Head of caudate nucleus (tissue), 42 donors: ENCODE results near the gene IFT20.
"Not testable (repeated sequence)": the region's sequence is repeated elsewhere in the genome, so short reads cannot be mapped to it uniquely, and the experiment has no call there.

ENCODE experiments used
- DNase-seq, 42 donors: peaks; one replicate each; pipeline versions ENCODE4 v3.0.0 to v3.0.0-alpha.2; 2020 to 2021; ENCODE audit warnings: mixed read lengths in 7 of 42
- intact Hi-C: fragments of 100-400 bp; cut with DNase I; formaldehyde crosslinking; loops from one replicate; pipeline ENCODE4 v1.15.0; 2022

The IFT20 gene

DNA sequence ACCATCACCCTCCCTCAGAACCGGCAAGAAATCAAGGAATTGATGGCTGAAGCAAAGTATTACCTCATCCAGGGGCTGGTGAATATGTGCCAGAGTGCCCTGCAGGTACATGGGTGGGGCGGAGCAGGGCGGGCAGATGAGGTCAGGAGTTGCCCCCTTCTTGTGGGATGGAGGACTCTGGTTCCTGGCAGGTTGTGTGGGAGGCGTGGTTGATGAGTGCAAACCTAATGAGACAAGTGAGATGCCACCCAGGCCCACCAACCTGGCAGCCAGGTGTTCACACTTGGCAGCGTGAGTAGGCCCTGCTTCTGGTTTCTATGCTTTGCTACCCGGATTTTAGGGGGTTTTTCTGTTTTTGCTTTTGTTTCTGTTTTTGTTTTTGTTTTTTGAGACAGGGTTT, 5.1 kb upstream of the IFT20 start:
- DNase-seq: peak in 15 of 42 donors; percentile 8 to 65 (median 32)
- intact Hi-C loops: no loop called here

DNA sequence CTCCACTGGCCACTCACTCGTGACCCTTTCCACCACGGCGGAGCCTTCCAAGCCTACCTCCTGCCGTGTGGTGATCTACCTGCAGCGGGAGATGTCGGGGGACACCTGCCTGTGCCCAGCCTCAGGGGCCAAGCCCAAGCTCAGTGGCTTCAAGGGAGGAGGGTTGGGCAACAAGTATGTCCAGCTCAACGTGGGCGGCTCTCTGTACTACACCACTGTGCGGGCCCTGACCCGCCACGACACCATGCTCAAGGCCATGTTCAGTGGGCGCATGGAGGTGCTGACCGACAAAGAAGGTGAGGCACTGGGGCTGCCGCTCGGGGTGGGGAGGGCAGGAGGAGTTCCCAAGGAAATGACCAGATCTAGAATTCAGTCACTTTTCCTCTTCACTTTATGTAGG, 4.2 kb upstream of the IFT20 start:
- no peak for DNase-seq
- intact Hi-C loops: no loop called here

DNA sequence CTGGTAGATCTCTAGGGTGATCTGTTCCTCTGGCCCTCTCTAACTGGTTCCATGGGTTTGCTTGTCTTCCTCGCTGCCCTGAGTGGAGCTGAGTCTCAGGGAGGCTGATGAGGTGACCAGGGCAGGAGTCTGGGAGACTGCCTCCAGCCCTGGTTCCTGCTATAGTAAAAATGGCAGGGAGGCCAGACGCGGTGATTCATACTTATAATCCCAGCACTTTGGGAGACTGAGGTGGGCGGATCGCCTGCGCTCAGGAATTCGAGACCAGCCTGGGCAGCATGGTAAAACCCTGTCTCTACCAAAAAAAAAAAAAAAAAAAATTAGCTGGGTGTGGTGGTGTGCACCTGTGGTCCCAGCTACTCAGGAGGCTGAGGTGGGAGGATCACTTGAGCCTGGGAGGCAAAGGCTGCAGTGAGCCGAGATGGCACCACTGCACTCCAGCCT, 3.5 kb upstream of the IFT20 start:
- intact Hi-C loops, DNase-seq: not testable (repeated sequence)

DNA sequence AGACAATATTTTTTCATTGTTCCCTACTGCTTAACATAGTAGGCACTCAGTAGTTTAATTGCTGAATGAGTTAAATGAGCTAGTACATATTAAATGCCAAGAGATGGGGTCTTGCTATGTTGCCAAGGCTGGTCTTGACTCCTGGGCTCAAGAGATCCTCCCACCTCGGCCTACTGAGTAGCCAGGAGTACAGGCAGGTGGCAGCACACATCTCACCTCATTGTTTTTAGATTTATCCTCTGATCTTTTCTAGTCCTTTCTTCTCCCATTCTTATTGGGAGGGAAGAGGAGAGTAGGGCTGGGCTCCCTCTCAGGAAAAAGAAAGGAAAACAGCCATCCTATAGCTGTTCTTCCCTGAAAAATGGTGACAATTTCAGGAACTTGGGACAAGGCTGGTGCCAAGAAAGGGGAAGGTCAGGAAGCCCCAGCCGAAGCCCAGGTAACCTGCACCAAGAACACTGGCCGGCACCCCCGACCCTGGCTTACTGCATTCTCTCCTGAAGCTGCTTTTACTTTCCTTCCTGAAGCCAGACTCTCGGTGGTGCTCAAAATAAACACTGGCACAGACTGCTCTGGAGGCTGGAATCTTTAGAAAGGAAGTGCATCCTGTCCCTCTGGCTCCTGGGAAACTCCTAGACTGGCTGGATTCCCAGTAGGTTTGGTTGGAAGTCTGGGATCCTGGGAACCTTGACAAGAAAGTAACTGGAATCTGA, 2.9 kb upstream of the IFT20 start:
- DNase-seq: no peak

DNA sequence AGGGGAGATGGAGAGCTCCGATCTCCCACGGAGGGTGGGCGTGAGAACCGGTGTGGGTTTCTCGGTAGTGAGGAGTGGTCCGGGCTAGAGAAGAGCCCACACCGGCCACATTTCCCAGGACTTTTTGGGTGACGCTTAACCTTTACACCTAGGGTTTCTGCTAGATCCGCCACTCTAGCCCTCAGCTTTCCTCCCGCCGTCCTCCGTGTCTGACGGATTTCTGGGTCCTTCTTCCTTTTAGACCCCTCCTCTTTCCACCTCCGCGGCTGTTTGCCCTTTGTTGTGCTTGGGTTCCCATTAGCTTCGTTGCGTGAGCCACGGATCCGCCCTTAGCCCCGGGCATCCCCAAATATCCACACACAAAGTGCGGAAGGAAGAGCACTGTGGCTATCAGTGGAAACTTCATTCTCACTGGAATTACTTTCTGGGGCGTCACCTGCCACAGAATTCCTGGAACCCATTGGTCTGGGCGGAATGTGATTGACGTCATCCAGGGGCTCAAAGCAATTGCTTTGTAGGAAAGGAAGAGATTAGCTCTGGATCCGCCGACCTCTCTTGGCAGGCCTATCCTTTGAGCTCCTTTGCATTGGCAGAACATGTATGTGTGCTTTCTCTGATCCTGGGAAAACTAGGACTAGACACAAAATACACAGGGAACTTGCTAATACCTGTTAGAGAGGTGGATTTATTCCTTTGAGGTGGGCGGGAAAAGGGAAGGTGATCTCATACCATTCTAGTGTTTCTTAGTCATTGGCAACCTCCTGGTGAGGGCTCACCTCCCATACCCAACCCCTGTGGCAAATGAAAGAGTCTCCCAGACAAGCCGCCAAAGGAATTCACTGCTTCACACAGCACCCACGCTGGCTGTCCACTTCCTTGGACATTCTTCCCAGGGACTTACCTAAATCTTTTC, 943 bp upstream of the IFT20 start:
- peak in 37 of 42 donors; percentile 8 to 79 (median 49) for DNase-seq
- intact Hi-C loops: loop anchor here (1.0 kb wide), 1 partner anchor 21 kb away; the partner anchor contains the start of gene POLDIP2

More for the DNA sequence above, 2.9 kb upstream of the IFT20 start:
- intact Hi-C loops: no loop called here

DNA sequence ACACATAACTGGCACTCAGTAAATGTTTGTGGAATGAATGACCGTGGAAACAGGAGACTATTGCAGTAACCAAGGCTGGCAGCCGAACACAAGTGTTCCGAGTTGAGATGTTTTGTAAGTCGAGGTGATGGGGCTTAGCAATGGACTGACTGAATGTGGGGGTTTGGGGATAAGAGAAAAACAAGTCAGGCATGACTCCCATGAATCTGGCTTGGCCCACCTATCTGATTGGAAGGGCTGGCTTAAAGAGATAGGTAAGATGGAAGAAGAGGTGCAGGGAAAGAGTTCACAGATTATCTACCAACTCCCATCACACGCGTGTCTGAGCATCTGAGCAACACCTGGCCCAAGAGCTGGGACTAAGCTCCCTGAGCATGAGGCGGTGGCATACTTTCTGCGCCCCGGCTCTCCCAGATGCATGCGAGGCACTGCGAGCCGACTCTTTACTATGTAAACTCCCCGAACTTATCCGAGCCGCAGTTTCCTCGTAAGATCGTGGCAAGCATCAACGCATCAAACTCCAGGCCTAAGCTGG, 539 bp downstream of the IFT20 start:
- intact Hi-C loops: loop anchor here (1.0 kb wide), 1 partner anchor 23 kb away; the partner anchor contains the start of gene POLDIP2
- peak in 3 of 42 donors; percentile 9 to 25 (median 19) for DNase-seq

DNA sequence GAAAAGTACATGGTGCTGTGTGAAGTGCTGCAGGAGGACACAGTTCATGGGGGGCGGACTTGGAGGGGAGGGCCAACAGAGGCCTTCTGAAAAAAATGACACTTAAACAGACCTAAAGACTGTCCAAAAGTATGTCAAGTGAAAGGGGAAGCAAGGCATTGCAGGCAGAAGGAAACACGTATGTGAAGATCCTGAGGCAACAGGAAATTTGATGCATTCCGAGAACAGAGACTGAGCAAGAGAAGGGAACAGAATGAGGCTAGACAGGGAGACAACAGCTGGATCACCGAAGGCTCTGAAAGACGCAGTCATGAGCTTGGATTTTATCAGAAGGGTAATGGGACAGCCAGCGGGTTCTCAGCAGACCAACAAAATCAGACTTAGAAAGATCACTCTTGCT, 1.1 kb downstream of the IFT20 start:
- DNase-seq: peak in 1 of 42 donors; percentile 10

DNA sequence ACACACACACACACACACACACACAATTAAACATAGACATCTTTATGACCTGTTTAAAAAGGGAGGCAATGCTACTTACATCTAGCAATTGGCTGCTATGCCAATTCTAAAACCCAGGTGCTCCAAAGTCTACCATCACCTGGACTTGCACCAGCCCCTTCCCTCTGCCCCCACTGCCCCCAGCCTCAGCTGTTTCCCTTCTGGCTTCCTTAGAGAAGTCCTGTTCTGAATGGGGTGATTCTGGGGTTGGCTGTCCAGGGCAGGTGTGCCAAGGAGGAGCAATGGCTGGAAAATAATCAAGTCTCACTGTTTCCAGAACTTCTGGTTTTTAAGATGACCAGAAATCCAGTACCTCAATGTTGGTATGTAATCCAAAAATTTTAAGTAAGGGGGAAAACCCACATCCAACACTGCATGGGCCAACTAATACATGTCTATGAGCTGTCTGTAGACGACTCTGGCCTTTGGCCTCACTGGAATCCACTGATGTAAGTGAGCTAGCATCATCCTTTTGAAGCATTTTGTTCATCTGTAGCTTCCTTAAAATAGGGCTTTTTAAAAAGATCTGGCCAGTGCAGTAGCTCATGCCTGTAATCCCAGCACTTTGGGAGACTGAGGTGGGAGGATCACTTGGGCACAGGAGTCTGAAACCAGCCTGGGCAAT, 2.1 kb downstream of the IFT20 start:
- intact Hi-C loops: no loop called here
- DNase-seq: no peak

More for the DNA sequence above, 1.1 kb downstream of the IFT20 start:
- intact Hi-C loops: no loop called here

DNA sequence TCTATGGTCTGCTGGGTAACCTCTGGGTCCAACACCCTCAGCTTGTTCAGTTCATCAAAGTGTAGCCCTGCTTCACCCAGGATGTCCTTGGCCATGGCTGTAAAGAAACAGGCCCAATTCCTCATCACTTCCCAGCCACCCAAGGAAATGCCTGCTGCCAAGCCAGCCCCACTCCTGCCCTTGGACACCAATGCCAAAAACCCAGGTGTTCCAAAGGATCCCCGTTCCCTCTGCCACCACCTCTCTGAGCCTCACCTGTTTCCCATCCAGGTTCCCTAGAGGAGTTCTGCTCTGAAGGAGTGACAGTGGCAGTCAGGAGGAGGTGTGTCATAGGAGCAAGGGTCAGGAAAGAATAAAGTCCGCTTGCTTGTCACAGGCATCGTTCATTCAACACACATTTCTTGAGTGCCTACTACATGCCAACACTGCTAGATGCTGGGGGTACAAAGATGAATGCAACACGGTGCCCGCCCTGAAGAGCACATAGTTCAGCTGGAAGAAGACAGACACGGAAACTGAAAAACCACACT, 3.3 kb downstream of the IFT20 start:
- DNase-seq: no peak
- intact Hi-C loops: no loop called here

DNA sequence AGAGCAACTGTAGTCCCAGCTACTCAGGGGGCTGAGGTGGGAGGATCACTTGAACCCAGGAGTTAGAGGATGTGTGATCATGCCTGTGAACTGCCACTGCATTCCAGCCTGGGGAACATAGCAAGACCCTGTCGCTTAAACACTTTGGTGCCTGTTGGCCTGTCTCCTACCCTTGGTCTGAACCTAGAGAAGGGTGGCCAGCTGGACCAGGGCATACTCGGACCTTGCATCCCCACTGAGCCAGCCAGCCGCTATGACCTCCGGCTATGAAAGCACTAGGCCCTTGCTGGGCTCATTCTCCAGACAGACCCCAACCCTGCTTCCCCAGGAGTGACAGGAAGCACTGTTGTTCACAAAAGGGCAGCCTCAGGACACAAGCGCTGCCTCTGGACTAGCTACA, 4.6 kb downstream of the IFT20 start:
- no peak for DNase-seq
- intact Hi-C loops: no loop called here

DNA sequence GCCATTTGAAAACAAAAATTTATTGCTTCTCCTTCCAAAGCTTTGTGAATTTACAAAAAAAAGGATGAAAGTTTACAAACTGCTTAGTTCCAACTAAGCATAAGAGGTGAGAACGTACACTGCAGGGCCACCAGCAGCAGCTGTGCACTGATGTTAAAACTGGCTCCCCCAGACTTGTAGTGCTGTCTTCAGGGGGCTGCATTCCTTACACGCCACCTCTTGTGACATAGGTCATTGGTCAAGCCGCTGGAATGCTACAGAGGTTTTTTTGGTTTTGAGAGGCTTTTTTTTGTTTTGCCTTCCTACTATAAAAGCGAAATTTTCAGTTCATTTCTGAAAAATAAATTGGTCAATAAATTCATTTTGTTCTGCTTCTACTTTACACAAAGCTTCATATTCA, 6.9 kb downstream of the IFT20 start:
- DNase-seq: peak in 2 of 42 donors; percentile 7 to 11
- intact Hi-C loops: no loop called here

DNA sequence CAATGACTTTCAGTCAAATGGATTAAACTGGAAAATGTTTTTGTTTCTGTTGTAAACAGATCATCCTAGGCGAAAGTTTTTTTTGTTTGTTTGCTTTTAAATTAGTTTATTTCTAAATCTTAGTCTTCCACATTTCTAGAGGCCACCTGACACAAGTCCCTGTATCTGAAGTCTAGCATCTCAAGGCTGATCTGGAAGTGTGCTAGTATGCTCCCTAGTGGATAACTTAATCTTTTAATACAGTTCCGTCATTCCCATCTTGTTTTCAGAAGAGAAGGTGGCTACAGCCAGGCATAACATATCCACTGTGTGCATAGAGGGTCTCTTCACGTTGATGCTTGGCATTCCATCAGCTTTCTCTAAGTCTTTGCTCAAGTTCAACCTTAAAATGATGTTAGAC, 7.6 kb downstream of the IFT20 start:
- intact Hi-C loops: no loop called here

DNA sequence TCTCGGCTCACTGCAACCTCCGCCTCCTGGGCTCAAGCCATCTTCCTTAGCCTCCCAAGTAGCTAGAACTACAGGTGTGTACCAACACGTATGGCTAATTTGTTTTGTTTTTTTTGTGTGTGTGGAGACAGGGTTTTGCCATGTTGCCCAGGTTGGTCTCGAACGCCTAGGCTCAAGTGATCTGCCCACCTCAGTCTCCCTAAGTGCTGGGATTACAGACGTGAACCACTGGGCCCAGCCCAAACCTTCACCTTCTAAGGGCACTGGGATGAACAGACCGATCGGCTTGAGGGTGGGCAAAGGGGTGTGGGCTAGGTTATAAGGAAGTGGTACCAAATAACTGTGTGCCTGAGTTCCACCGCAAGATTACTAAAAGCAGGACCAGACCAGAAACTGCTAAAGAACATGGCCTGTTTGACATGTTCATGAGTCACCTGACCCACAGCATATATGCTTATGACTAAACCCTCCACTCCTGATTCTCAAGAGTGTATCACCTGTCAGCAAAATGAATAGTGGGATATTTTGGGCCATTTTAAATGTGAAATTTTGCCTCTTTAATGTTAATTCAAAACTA, 8.2 kb downstream of the IFT20 start:
- peak in 1 of 42 donors; percentile 11 for DNase-seq
- intact Hi-C loops: no loop called here

More for the DNA sequence above, 7.6 kb downstream of the IFT20 start:
- peak in 1 of 42 donors; percentile 2 for DNase-seq

DNA sequence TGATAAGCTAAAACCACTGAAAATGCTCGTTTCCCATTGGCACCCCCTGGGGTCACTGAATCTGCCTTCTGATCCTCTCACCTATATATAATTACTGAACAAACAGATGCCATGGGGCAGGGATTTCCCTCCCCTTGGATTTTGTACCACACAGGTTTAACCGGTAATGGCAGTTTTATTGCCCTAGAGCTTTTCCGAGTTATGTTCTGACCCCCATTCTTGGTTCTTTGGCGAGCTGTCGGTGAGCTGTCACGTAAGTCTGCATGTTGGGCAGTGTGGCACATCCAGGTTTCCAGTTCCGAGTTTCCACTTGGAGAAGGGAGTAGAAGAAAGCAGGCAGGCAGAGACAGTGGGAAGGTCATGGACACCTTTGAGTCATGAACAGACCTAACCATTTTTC, 9.2 kb downstream of the IFT20 start:
- intact Hi-C loops: no loop called here
- peak in 1 of 42 donors; percentile 11 for DNase-seq

DNA sequence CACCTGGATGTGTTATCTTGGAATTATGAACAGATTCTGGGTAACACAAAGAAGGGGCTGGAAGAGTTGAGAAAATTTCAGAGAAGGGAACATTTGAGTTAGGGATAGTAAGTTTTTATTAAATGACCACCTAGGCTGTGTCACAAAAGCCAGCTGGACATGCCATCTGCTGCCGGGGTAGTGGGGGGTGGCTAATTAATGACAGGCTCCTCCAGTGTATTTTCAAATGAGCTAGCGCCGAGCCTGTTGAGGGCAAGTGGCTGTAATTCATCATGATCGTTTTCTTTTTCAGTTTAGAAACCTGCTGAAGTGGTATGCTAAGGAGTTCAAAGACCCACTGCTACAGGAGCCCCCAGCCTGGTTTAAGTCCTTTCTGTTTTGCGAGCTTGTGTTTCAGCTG, 10.1 kb downstream of the IFT20 start:
- DNase-seq: peak in 1 of 42 donors; percentile 14
- intact Hi-C loops: no loop called here

DNA sequence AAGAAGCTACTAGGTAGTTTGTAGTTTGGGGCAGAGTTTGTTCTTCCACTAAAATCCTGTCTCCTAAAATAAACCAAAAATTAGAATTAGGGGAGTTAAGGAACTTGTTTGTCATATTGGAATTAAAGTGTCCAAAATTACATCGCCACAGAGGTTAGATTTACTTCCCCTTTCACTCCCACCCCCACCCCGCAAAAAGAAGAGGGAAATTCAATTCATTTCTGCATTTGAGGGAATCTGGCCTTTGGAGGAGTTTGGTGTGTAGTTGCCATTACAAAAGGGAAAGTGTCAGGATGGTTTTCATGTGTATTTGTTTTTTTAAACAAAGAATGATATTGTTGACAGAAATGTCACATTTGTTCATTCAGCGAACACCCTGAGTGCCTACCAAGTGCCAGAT, 10.5 kb downstream of the IFT20 start:
- intact Hi-C loops: no loop called here
- no peak for DNase-seq

DNA sequence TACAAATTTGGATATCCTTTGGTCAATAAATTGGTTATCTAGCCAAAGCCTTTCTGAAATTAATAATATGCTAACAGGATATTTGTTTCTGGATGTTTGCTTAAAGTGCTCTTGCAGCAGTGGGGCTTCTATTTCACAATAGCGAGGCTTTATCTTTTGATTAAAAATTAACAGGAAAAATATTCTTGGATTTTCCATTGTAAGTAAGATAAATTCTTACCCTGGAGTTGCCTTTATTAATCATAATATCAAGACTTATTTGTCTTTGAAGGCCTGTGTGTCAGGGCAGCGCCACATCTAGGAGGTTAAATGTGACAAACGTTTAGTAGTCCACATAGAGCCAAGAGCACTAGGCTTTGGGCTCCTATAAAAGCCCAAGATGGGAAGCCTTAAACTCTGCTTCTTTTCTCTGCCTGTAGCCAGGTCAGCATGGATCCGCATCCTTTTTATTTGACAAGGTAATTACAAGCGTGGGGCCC, 11.0 kb downstream of the IFT20 start:
- intact Hi-C loops: no loop called here
- peak in 1 of 42 donors; percentile 11 for DNase-seq
